HCT116 (cell line): ENCODE measurements around the gene TPRX1. TPM values are rescaled to one million over a fixed set of nuclear protein-coding genes. Genes with fewer than 3 reads are reported as not detected.

ENCODE experiments used
- ATAC-seq: fragments of 200-7000 bp; cut with Tn5 transposase; 2 replicates; pipeline ENCODE4 v1.9.1; 2020; ENCODE audit warnings: mild to moderate bottlenecking, moderate library complexity
- BruUV-seq: library from RNA; stranded (reverse); fragments of 400-500 nt; replicated peaks from 2 replicates; lab custom pipeline; 2021; lab: Mats Ljungman, UMichigan
- CTCF ChIA-PET: fragments of 300-600 bp; sonication (Branson Sonifier 250); formaldehyde crosslinking; loops from one replicate; lab custom pipeline; 2021; ENCODE audit warnings: antibody characterized with exemption; lab: Charles Lee
- POLR2A ChIA-PET: fragments of 300-600, 350-600 bp; sonication (Branson Sonifier 250); formaldehyde crosslinking; loops from one replicate; lab custom pipeline; 2021; ENCODE audit warnings: antibody characterized with exemption; lab: Charles Lee
- RAD21 ChIA-PET, 2 experiments: fragments of 300-600 bp; sonication (Branson Sonifier 250); formaldehyde crosslinking; loops; one replicate each; lab custom pipeline; 2023; ENCODE audit warnings: low total read pairs in 2 of 2; ENCODE audit not compliant: uncharacterized antibody in 2 of 2, unreplicated experiment in 2 of 2, low non-redundant PET in 1 of 2; lab: Charles Lee
- DNase-seq: peaks from one replicate; pipeline ENCODE4 v3.0.0-alpha.2; 2010; ENCODE audit warnings: low read depth, low spot score
- H2AFZ ChIP-seq: fragments of 200-600 bp; shearing (Covaris generic), sonication (generic); 2 replicates; pipeline ENCODE4 v1.6.1; 2017; ENCODE audit warnings: low read depth, mixed run types, mixed read lengths, antibody characterized with exemption, low read length; ENCODE audit not compliant: poor library complexity, severe bottlenecking
- H3K27ac ChIP-seq: 2 replicates; pipeline ENCODE4 v1.5.1; 2012; ENCODE audit warnings: low read depth, low read length
- H3K27me3 ChIP-seq: fragments of 200-600 bp; sonication (generic); 2 replicates; pipeline ENCODE4 v1.6.1; 2016; ENCODE audit warnings: mixed run types, low read length, mixed read lengths; ENCODE audit not compliant: insufficient read depth
- H3K36me3 ChIP-seq, 2 experiments: fragments of 200-500 bp in 1 of 2; fragments of 200-600 bp in 1 of 2; sonication (Bioruptor generic) in 1 of 2; sonication (generic) in 1 of 2; 2 replicates each; pipeline versions ENCODE4 v1.5.1 to v1.6.1; 2014 to 2016; ENCODE audit warnings: low read length in 2 of 2, inconsistent platforms in 1 of 2, mixed read lengths in 1 of 2, mixed run types in 1 of 2; ENCODE audit not compliant: insufficient read depth in 2 of 2, control insufficient read depth in 1 of 2
- H3K4me1 ChIP-seq, 2 experiments: fragments of 200-600 bp in 1 of 2; sonication (generic) in 1 of 2; 2 replicates each; pipeline versions ENCODE4 v1.5.1 to v1.6.1; 2012 to 2017; ENCODE audit warnings: low read length in 2 of 2, inconsistent platforms in 1 of 2, mild to moderate bottlenecking in 1 of 2, mixed read lengths in 1 of 2, mixed run types in 1 of 2, moderate library complexity in 1 of 2; ENCODE audit not compliant: insufficient read depth in 2 of 2, control insufficient read depth in 1 of 2
- H3K4me2 ChIP-seq: fragments of 200-600 bp; sonication (generic); 2 replicates; pipeline ENCODE4 v1.6.1; 2017; ENCODE audit warnings: mixed run types, low read length, mixed read lengths
- H3K4me3 ChIP-seq, 2 experiments: fragments of 200-600 bp in 1 of 2; sonication (generic) in 1 of 2; replicated peaks in 1 of 2; 2 replicates each; pipeline ENCODE4 v1.5.1; 2011 to 2016; ENCODE audit warnings: low read length in 2 of 2, control low read depth in 1 of 2, low read depth in 1 of 2, mild to moderate bottlenecking in 1 of 2, mixed read lengths in 1 of 2, mixed run types in 1 of 2
- H3K79me2 ChIP-seq: fragments of 200-600 bp; sonication (generic); 2 replicates; pipeline ENCODE4 v1.6.1; 2017; ENCODE audit warnings: mild to moderate bottlenecking, mixed run types, low read length, moderate library complexity, mixed read lengths; ENCODE audit not compliant: insufficient read depth
- H3K9ac ChIP-seq: fragments of 200-600 bp; sonication (generic); 2 replicates; pipeline ENCODE4 v1.6.1; 2016; ENCODE audit warnings: low read length, mixed read lengths
- H3K9me2 ChIP-seq: fragments of 200-600 bp; sonication (generic), shearing (Covaris generic); 2 replicates; pipeline ENCODE4 v1.6.1; 2017; ENCODE audit warnings: mixed run types, mild to moderate bottlenecking, moderate library complexity; ENCODE audit not compliant: insufficient read depth
- H3K9me3 ChIP-seq, 2 experiments: fragments of 200-500 bp in 1 of 2; fragments of 200-600 bp in 1 of 2; sonication (Bioruptor generic) in 1 of 2; sonication (generic) in 1 of 2; 2 replicates each; pipeline ENCODE4 v1.6.1; 2014 to 2017; ENCODE audit warnings: low read length in 2 of 2, mixed read lengths in 2 of 2, inconsistent platforms in 1 of 2, low read depth in 1 of 2, mild to moderate bottlenecking in 1 of 2, mixed run types in 1 of 2, moderate library complexity in 1 of 2; ENCODE audit not compliant: control insufficient read depth in 1 of 2, insufficient read depth in 1 of 2
- H4K20me1 ChIP-seq: fragments of 200-600 bp; sonication (generic), shearing (Covaris generic); 2 replicates; pipeline ENCODE4 v1.6.1; 2017; ENCODE audit warnings: mixed run types, mild to moderate bottlenecking, moderate library complexity; ENCODE audit not compliant: insufficient read depth
- ATF3 ChIP-seq: IDR thresholded peaks from 2 replicates; pipeline ENCODE4 v1.6.1; 2012
- CBX3 ChIP-seq: IDR thresholded peaks from 2 replicates; pipeline ENCODE4 v1.6.1; 2012; ENCODE audit warnings: low read depth
- CEBPB ChIP-seq: IDR thresholded peaks from 2 replicates; pipeline ENCODE4 v1.6.1; 2012; ENCODE audit warnings: low read depth
- EGR1 ChIP-seq: IDR thresholded peaks from 2 replicates; pipeline ENCODE4 v1.6.1; 2012; ENCODE audit warnings: low read depth
- ELF1 ChIP-seq: IDR thresholded peaks from 2 replicates; pipeline ENCODE4 v1.6.1; 2012; ENCODE audit warnings: low read depth, borderline replicate concordance
- EZH2 ChIP-seq: fragments of 200-600 bp; sonication (generic); IDR thresholded peaks from 2 replicates; pipeline ENCODE4 v1.6.1; 2017; ENCODE audit warnings: antibody characterized with exemption, mixed run types
- EZH2phosphoT487 ChIP-seq: fragments of 200-600 bp; IDR thresholded peaks from 2 replicates; pipeline ENCODE4 v1.6.1; 2018; ENCODE audit warnings: antibody characterized with exemption, borderline replicate concordance
- FOSL1 ChIP-seq: IDR thresholded peaks from 2 replicates; pipeline ENCODE4 v1.6.1; 2012; ENCODE audit warnings: low read depth
- POLR2A ChIP-seq: IDR thresholded peaks from 2 replicates; pipeline ENCODE4 v1.7.0; 2011; ENCODE audit warnings: borderline replicate concordance; ENCODE audit not compliant: insufficient read depth, insufficient read length; ENCODE audit errors: extremely low read depth
- RAD21 ChIP-seq: IDR thresholded peaks from 2 replicates; pipeline ENCODE4 v1.6.1; 2012; ENCODE audit warnings: low read depth, mild to moderate bottlenecking
- REST ChIP-seq: IDR thresholded peaks from 2 replicates; pipeline ENCODE4 v1.6.1; 2012; ENCODE audit warnings: low read depth
- SIN3A ChIP-seq: IDR thresholded peaks from 2 replicates; pipeline ENCODE4 v1.6.1; 2012; ENCODE audit warnings: low read depth
- SRF ChIP-seq: IDR thresholded peaks from 2 replicates; pipeline ENCODE4 v1.6.1; 2012; ENCODE audit warnings: low read depth
- TCF7L2 ChIP-seq: IDR thresholded peaks from 2 replicates; pipeline ENCODE4 v1.7.0; 2011; ENCODE audit warnings: borderline replicate concordance, inconsistent platforms; ENCODE audit not compliant: insufficient read depth, insufficient read length; ENCODE audit errors: extremely low read depth
- YY1 ChIP-seq: IDR thresholded peaks from 2 replicates; pipeline ENCODE4 v1.6.1; 2011; ENCODE audit warnings: low read length, low read depth, moderate library complexity, mild to moderate bottlenecking; ENCODE audit not compliant: insufficient replicate concordance; ENCODE audit errors: extremely low read depth
- ZFX ChIP-seq: fragments of 450-650 bp; IDR thresholded peaks from 2 replicates; pipeline ENCODE4 v1.6.1; 2017
- intact Hi-C: fragments of 100-400 bp; cut with micrococcal nuclease; formaldehyde crosslinking; loops from 2 replicates; pipeline ENCODE4 v1.10.0; 2022
- total RNA-seq: library from RNA; stranded (reverse); gene quantifications from one replicate; pipeline ENCODE4 v1.2.1, GENCODE V29; 2021; ENCODE audit not compliant: unreplicated experiment

Gene TPRX1
- total RNA-seq, 1 experiment from 2014 or later: not detected

DNA sequence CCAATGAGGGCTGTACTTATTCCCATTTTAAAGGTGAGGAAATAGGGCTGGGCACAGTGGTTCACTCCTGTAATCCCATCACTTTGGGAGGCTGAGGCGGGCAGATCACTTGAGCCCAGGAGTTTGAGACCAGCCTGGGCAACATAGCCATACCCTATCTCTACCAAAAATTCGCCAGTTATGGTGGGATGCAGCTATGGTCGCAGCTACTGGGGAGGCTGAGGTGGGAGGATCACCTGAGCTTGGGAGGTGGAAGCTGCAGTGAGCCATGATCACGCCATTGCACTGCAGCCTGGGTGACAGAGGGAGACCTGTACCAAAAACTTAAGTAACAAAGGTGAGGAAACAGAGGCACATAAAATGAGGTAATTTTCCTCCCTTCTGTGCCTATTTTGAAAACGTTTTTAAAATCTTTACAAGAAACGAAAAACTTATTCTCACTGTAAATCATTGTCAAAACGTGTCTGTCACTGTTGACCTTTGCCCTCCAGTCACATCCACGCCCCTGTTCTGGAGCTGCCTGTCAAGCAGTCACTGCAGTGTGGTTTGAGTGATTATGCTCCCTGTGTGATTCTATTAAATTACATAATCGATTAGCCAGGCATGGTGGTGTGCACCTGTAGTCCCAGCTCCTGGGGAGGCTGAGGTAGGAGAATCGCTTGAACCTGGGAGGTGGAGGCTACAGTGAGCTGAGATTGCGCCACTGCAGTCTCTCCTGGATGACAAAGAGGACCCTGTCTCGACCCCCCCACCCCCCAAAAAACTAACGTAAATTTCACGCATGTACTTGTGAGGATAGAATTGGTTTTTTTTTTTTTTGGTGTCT is 46.5 kb downstream of the TPRX1 start:
- Histone ChIP-seq H3K27ac (no peak overlapping the region), H3K9me3 (no peaks in the 10 kb centered on the region), H3K9ac (no peak overlapping the region), H3K9me2 (no peaks in the 10 kb centered on the region), H3K36me3 (peaks cover 19 to 49% of the 10 kb centered on the region in 2 experiments), H4K20me1 (peaks cover 6% of the 10 kb centered on the region; the same call in 1 of the 2 replicates), H3K4me1 (no peaks in the 10 kb centered on the region), H3K79me2 (peaks cover 3% of the 10 kb centered on the region; the same call in 1 of the 2 replicates), H2AFZ (no peak overlapping the region)
- ChIA-PET POLR2A (no interaction called here), RAD21 (no interaction called here)
- intact Hi-C loops: no loop called here
- BruUV-seq: TSS peak; percentile 12
- ATAC-seq: no peak
- no peak for DNase-seq
- TF ChIP-seq CBX3: no peak
- no peak for TF ChIP-seq CEBPB
- no peak for TF ChIP-seq ATF3
- no peak for TF ChIP-seq REST
- TF ChIP-seq YY1: no peak
- TF ChIP-seq EZH2: no peak
- TF ChIP-seq RAD21: no peak
- TF ChIP-seq EGR1: no peak
- TF ChIP-seq SRF: no peak
- no peak for TF ChIP-seq FOSL1
- TF ChIP-seq EZH2phosphoT487: no peak
- no peak for TF ChIP-seq TCF7L2
- TF ChIP-seq ZFX: no peak
- TF ChIP-seq POLR2A: no peak
- TF ChIP-seq SIN3A: no peak
- TF ChIP-seq ELF1: no peak
- TF ChIP-seq, all 23 proteins: peak for 0
- Histone ChIP-seq H3K4me3 (no peak overlapping the region), H3K27me3 (no peaks in the 10 kb centered on the region), H3K4me2 (no peak overlapping the region)
- CTCF ChIA-PET: interaction anchor here (2.3 kb wide), 1 partner anchor 8 kb away, joined by 9 read pairs; no protein-coding TSS in a partner anchor
